Thyroid gland (tissue), 4 donors: ENCODE measurements around the gene AGBL1. TPM values are rescaled to one million over a fixed set of nuclear protein-coding genes. Genes with fewer than 3 reads are reported as not detected.

ENCODE experiments used
- DNase-seq, 2 donors: peaks; one replicate each; pipeline ENCODE4 v3.0.0-alpha.2; 2019
- H3K27ac ChIP-seq, 3 donors: fragments of 200-600 bp; sonication (generic); 1 replicate in 2 of 3; 2 replicates in 1 of 3; pipeline ENCODE4 v1.5.1; 2016 to 2019; ENCODE audit warnings: mild to moderate bottlenecking in 1 of 3, moderate library complexity in 1 of 3
- H3K27me3 ChIP-seq: fragments of 200-600 bp; sonication (generic); one replicate; pipeline ENCODE4 v1.5.1; 2019
- H3K36me3 ChIP-seq, 2 donors: fragments of 200-600 bp; sonication (generic); one replicate each; pipeline ENCODE4 v1.5.1; 2016 to 2019
- H3K4me1 ChIP-seq, 2 donors: fragments of 200-600 bp; sonication (generic); one replicate each; pipeline ENCODE4 v1.5.1; 2017 to 2019
- H3K4me3 ChIP-seq, 3 donors: fragments of 200-600 bp; sonication (generic); replicated peaks in 1 of 3; 1 replicate in 2 of 3; 2 replicates in 1 of 3; pipeline ENCODE4 v1.5.1; 2016; ENCODE audit warnings: mild to moderate bottlenecking in 1 of 3
- H3K9me3 ChIP-seq: fragments of 200-600 bp; sonication (generic); one replicate; pipeline ENCODE4 v1.5.1; 2017
- CTCF ChIP-seq, 6 experiments: fragments of 200-600 bp in 3 of 6; fragments of 450-650 bp in 3 of 6; sonication (generic) in 3 of 6; IDR thresholded peaks; one replicate each; pipeline ENCODE4 v1.5.1; 2016 to 2019; ENCODE audit warnings: antibody characterized with exemption in 6 of 6, mild to moderate bottlenecking in 2 of 6, inconsistent platforms in 1 of 6, moderate library complexity in 1 of 6
- POLR2A ChIP-seq, 2 donors: fragments of 450-650 bp; IDR thresholded peaks; one replicate each; pipeline ENCODE4 v1.6.1; 2017; ENCODE audit warnings: antibody characterized with exemption in 2 of 2, mild to moderate bottlenecking in 2 of 2, moderate library complexity in 1 of 2
- WGBS, 2 donors: methylation state at CpG; one replicate each; pipeline ENCODE4 v1.1.5; 2017; 5-methylcytosine and 5-hydroxymethylcytosine counted together
- intact Hi-C: fragments of 100-400 bp; cut with DNase I; formaldehyde crosslinking; loops from one replicate; pipeline ENCODE4 v1.15.1; 2023
- total RNA-seq, 4 donors: library from RNA; depleted of rRNA; stranded (reverse); fragments of >200 nt; gene quantifications; one replicate each; pipeline ENCODE4 v1.2.3, GENCODE V29; 2016

Gene AGBL1
- total RNA-seq, 4 donors from 2014 or later, result not detected

DNA sequence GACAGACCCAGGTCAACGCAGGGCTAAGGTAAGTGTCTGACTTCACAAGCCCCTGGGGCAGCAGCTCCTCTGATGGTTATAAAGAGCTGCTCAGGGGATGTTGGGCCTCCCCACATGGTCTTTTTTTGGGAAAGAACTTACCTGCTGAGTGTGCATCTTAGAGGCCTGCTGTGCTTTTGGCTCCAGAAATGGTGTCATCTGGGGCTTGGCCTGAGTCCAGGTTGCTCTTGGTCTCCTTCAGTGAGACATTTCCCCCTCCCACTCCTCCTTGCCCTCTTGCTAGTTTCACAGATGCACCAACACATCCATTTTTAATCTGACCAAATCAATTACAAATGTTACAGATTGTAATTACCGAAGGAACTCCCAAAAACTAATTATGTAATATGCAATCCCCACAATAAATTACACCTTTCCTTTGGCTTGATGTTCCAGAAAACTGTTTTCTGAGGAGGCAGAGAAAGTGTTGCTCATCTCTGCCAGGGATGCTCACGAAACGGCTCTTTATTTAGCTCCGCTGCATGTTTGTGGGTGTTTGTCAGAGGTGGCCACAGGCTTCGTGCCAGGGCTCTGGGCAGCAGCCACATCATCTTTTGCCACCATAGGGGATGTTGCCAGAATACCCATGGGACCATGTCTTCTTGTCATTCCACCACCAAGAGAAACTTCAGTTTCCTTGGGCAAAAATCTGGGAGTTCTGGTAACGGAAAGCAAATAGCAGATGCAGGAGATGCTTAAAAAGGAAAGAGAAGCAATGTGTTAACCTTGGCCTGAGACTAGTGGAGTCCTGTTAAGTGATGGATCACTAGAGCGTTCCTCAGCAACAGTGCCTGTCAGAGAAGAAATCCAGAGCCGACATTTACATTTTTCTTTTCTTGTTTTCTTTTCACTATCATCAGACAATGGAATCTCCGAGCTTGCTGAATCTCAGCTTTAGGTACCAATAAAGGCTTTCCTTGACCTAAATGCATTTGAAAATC lies 799.9 kb downstream of the AGBL1 start:
- Histone ChIP-seq H3K4me3 (no peak overlapping the region), H3K27me3 (no peaks in the 10 kb centered on the region), H3K36me3 (no peaks in the 10 kb centered on the region), H3K9me3 (no peaks in the 10 kb centered on the region), H3K4me1 (peaks cover 0 to 5% of the 10 kb centered on the region in 2 donors), H3K27ac (no peak overlapping the region)
- peak in 1 of 2 donors; percentile 21 for DNase-seq
- no peak for TF ChIP-seq CTCF (IDR thresholded peaks at IDR 0.05)
- TF ChIP-seq POLR2A (IDR thresholded peaks at IDR 0.05), result no peak
- WGBS, 2 donors, result 87 to 88% methylated on average over 10 of the region's 10 CpGs
- intact Hi-C loops, result no loop called here

DNA sequence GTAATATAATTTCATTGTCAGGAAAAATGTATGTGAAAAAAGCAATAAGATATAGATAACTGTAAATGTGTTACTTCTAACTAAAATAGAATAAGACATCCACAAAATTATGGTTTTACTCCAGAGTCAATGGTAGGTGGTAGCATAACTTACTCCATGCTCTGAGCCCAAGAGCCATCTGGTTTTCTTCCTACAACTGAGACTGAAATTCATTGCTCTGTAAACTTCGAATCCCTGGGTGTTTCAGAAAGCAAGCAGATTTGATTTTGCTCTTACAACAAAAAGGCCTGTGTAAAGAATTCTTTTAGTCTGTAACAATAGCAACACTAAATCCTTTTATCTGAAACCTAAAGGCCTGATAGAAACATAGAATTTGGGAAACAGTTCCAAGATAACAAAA lies 805.9 kb downstream of the AGBL1 start:
- TF ChIP-seq POLR2A (IDR thresholded peaks at IDR 0.05), result no peak
- TF ChIP-seq CTCF (IDR thresholded peaks at IDR 0.05), result no peak
- Histone ChIP-seq H3K27me3 (no peaks in the 10 kb centered on the region), H3K36me3 (no peaks in the 10 kb centered on the region), H3K9me3 (no peaks in the 10 kb centered on the region), H3K4me3 (no peak overlapping the region), H3K27ac (no peak overlapping the region), H3K4me1 (no peaks in the 10 kb centered on the region)
- DNase-seq, result no peak
- WGBS, 2 donors, result 65 to 73% methylated on average over 1 of the region's 1 CpG
- intact Hi-C loops, result no loop called here

DNA sequence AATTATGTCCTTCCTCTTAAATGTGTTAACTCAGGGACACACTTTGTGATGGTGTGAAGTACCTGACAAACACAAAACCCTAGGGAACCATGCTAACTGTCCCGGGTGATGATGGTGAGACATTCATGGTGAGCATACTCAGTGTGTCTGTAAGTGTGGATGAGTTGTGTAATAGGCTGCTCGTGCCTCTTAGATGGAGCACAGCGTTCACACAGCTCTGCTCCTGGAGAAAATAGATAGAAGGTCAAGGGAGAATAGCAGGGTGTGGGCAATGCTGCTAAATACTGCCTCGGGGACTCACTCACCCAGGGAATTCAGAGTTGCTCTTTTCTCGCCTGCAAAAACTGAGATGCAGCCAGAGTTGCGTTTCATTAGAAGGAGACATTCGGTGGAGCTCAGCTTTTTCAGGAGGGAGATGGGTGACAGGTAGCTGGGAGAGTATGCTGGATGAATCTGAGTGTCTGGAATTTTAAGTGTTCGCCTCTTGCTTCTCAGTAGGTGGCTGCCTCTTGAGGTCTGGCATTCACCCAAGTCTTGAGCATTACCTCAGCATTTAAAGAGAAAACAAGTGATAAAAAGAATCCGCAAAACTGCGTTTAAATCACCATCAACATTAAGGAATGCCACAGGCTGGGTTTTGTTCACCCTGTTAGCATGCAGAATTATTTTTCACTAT lies 813.2 kb downstream of the AGBL1 start:
- TF ChIP-seq CTCF (IDR thresholded peaks at IDR 0.05), result no peak
- no peak for TF ChIP-seq POLR2A (IDR thresholded peaks at IDR 0.05)
- no peaks in the 10 kb centered on the region for H3K36me3 ChIP-seq
- no peaks in the 10 kb centered on the region for H3K9me3 ChIP-seq
- intact Hi-C loops, result no loop called here
- no peak overlapping the region for H3K4me3 ChIP-seq
- DNase-seq, result peak; percentile 88 to 90
- no peaks in the 10 kb centered on the region for H3K27me3 ChIP-seq
- peaks cover 12 to 29% of the 10 kb centered on the region in 2 donors for H3K4me1 ChIP-seq
- WGBS, 2 donors, result 20 to 23% methylated on average over 10 of the region's 10 CpGs
- H3K27ac ChIP-seq, result peak overlapping the region in 1 of 3 donors; percentile 51

- Histone ChIP-seq H3K36me3 (no peaks in the 10 kb centered on the region), H3K4me3 (no peak overlapping the region), H3K4me1 (peaks cover 12 to 29% of the 10 kb centered on the region in 2 donors), H3K9me3 (no peaks in the 10 kb centered on the region), H3K27me3 (no peaks in the 10 kb centered on the region), H3K27ac (no peak overlapping the region)
- TF ChIP-seq CTCF (IDR thresholded peaks at IDR 0.05) (no peak), POLR2A (IDR thresholded peaks at IDR 0.05) (no peak)
- DNase-seq, result no peak
- WGBS, 2 donors, result 42 to 46% methylated on average over 3 of the region's 3 CpGs
- intact Hi-C loops, result no loop called here
These were observed 814.6 kb downstream of the AGBL1 start for GRCh38 chr15:86894269-86894668.
